Activated effector memory CD4-positive, alpha-beta T cell treated with anti-CD3 and anti-CD28 coated beads, Interleukin-2, amount 50 U/mL, for 16 hours (primary cell): ENCODE data around the gene GLDC.

Experiments
- DNase-seq: peaks from one replicate; pipeline ENCODE4 v3.0.0-alpha.2; 2020

Gene GLDC

DNA sequence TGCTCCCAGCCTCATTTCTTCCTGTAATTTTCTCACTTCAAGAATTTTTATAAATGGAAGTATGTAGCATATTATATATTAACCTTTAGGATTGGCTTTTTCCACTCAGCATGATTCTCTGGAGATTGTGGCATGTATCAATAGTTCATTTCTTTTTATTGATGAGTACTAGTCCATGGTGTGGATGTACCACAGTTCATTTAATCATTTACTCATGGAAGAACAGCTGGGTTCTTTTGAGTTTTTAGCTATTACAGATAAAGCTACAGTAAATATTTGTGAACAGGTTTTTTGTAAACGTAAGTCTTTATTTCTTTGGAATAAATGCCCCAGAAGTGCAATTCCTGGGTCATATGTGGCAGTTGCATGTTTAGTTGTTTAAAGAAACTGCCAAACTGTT, 156.4 kb downstream of the GLDC start:
- DNase-seq = no peak

DNA sequence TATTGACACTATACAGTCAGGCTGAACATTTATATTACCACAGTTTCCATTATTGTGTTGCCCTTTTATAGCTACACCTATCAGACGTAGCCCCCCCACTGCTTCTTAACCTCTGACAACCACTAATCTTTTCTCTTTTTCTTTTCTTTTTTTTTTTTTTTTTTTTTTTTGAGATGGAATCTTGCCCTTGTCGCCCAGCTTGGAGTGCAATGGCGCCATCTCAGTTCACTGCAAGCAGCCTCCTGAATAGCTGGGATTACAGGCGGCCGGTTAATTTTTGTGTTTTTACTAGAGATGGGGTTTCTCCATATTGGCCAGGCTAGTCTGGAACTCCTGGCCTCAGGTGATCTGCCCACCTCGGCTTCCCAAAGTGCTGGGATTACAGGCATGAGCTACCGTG, 157.1 kb downstream of the GLDC start:
- no peak for DNase-seq

DNA sequence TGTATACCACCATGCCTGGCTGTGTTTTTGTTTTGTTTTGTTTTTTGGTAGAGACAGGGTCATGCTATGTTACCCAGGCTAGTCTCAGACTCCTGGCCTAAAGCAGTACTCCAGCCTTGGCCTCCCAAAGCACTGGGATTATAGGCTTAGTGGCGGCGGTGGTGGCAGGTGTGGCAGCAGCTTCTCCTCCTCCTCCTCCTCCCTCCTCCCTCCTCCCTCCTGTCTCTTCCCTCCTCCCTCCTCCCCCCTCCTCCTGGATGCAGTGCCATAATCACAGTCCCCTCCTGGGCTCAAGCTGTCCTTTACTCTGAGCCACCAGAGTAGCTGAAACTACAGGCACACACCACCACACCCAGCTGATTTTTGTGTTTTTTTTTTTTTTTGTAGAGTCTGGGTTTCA, 161.3 kb downstream of the GLDC start:
- no peak for DNase-seq
